Activated T-cell treated with anti-CD3 and anti-CD28 coated beads, Interleukin-2, amount 50 U/mL, for 48 hours (primary cell): ENCODE data around the gene ABHD16A.
A peak's percentile ranks its signal among the peaks of the same experiment; 100 is the strongest.

Experiments used
- DNase-seq, 2 experiments: peaks; one replicate each; pipeline ENCODE4 v3.0.0-alpha.2; 2020

ABHD16A gene

DNA sequence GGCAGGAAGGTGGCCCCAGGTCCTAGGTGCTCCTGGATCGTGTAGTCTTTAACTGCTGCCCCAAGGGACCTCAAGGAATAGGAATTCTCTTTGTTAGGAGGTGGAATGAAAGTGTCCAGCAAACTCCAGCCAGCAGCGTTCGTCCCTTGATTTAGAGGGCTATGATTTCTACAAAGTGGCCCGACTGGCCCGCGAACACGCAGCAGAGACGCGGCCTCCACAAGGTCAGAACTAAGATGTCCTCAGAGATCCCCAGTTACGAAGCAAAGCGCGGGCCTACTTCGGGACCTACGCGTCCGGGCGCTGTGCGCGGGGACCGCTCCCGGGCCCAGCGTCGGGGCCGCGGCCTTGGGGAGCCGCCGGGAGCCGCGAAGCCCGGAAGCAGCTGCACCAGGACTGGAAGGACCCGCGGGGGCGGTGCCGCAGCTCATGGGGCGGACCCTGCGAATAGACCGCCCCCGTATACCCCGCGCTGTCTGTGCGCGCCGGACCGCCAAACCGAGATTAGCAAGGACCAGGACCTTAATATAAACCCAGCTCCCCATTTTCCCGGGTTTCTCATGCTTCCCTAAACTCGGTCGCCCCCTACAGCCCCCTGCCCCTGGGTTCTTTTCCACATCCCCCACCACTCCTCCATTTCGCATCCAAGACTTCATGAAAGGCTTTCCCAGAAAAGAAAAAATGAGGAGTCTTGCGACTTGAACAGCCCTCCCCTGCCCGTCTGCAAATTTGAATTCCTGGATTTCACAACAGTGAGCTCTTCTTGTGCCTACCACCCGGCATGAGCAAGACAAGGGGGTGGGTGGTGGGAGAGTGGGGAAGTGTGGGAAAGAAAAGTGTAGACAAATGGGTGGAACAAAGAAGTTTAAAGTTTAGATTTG, 42.5 kb downstream of the ABHD16A start, which contains the start of gene C6orf47:
C6orf47 (minus strand) TSS at position 398 of the 881 bp plus-strand sequence. CDS start 831 bp downstream, outside the sequence.
- peak; percentile 85 to 87 for DNase-seq

- peak; percentile 68 for DNase-seq
Measured at GRCh38 chr6:31659649-31660380, 43.3 kb downstream of the ABHD16A start.

GRCh38 chr6:31658983-31659648, 44.0 kb downstream of the ABHD16A start:
- DNase-seq: no peak

DNA sequence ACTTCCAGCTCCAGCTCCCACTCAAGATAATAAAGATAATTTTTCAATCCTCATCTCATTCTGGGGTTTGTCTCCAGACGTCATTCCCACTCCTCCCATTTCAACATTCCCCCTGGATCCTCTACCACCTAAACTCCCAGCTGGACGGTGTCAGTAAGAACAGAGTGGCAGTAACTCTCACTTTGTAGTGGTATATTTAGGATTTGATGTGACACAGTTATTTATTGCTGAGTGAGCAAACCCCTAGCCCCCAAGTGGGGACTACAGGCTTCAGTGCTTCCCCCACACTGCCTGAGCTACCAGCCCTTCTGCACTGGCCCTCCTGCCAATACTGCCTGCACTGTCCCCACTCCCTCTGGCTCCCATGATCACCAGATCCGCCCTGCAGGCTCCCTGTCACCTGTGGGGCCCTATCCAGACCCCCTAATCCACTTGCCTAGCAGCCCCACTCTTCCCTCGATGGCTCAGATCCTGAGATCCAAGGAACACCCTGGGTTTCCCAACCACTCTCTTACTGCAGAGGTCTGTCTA, 44.9 kb downstream of the ABHD16A start:
- DNase-seq: no peak

DNA sequence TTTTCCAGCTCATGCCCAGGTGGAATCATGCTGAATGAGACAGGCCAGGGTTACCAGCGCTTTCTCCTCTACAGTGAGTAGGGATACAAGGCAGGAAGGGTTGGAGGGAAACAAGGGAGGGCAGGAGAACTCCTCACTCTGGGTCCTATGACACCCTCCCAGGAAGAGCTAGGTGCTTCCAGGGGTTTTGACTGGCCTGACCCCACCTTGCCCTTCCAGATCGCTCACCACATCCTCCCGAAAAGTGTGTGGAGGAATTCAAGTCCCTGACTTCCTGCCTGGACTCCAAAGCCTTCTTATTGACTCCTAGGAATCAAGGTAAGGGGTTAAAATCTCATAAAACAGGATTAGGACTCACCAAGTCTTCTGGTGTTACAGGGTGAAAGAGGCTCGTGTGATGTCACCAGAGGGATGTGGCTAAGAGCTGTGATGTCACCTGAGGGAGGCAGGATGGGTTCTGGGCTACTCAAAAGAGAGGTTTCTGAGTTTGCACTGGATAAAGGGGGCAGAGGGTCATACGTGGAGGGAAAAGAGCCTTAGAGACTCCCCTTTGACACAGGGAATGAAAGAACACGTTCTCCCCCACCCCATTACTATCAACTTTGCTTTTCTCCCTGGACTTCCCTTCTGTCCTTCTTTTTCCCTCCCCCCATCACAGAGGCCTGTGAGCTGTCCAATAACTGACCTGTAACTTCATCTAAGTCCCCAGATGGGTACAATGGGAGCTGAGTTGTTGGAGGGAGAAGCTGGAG, 45.5 kb downstream of the ABHD16A start:
- no peak for DNase-seq

- no peak for DNase-seq
Measured at GRCh38 chr6:31655349-31656237, 47.5 kb downstream of the ABHD16A start, which contains the start of gene APOM. Gene APOM (plus strand): TSS chr6:31655894. CDS start chr6:31655967, 73 bp downstream.

- DNase-seq: no peak
Measured at GRCh38 chr6:31654574-31655348, 48.4 kb downstream of the ABHD16A start.

GRCh38 chr6:31652925-31653724, 50.0 kb downstream of the ABHD16A start:
- no peak for DNase-seq

DNA sequence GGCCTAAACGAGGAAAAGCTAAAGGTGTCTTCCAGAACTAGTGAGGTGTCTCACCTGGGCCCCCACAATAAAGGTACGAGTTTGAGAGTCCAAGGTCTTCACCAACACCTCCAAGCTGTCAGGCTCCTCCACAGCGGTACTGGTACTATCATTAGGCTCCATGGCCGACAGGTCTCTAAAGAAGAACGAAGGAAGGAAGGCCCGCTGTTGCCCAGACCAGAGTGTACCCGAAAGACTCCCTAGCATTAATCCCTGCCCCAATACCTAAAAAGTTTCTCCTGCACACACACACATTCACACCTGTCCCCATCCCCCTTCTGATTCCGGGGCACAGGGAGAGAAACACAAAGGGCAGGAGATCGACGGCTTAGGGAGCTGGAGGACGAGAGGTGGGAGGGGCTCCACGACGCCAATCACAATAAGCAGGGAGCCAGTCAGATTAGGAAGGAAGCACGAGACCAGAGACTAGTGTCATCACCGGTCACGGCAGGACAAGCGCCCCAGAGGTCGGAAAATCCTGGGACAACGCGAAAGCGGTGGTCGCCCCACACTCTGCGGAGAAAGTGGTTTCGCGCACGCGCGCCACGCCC, 51.4 kb downstream of the ABHD16A start:
- no peak for DNase-seq

- no peak for DNase-seq
Measured at GRCh38 chr6:31645325-31645724, 57.8 kb downstream of the ABHD16A start.

DNA sequence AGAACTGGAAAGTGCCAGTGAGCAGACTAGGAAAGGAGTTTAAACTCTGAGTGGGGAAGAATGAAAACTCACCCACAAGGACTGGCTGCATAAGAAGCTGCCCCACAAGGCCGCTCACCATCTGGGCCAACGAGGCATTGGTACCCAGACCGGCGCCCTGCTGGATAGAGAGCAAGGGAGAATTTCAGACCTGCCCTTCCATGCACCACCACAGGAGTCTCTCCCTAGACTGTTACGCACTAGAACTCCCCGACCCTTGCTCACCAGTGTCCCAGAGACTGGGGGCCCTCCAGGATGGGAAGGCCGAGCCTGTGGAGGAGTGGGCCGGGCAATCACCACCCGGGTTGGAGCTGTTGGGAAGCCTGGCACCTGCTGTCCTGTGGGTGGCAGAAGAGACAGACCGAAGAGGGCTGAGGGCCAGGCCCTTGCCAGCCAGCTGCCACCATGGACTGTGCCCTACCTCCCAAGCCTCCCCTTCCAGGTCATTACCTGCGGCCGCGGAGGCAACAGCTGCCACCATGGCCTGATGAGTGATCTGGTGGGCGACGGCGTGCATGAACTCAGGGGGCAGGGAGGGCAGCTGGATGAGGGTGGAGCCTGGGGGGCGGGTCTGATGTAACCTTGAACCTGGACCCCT, 59.2 kb downstream of the ABHD16A start:
- DNase-seq: no peak

DNA sequence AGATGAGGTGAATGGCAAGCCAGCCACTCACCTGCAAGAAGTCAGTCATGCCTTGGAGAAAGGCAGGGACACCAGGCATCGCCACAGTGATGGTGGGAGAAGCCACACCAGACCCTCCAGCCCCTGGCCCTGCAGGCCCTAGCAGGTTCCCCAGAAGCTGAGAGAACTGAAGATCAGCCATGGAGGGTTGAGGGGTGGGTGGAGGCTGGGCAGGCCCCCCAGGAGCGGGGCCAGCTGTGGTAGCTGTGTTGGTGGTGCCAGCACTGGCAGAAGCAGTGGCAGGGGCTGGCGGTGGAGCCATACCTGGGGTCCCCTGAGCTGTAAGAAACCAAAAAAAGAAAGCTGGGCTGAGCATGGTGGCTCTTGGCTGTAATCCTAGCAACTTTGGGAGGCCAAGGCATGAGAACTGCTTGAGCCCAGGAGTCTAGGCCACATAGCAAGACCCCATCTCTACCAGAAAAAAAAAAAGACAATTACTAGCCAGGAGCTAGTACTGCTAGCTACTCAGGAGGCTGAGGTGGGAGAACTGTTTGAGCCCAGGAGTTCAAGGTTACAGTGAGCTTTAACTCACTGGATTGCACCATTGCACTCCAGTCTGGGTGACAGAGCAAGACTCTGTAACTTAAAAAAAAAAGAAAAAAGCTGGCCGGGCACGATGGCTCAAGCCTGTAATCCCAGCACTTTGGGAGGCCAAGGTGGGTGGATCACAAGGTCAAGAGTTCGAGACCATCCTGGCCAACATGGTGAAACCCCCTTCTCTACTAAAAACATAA, 60.1 kb downstream of the ABHD16A start:
- DNase-seq: no peak

DNA sequence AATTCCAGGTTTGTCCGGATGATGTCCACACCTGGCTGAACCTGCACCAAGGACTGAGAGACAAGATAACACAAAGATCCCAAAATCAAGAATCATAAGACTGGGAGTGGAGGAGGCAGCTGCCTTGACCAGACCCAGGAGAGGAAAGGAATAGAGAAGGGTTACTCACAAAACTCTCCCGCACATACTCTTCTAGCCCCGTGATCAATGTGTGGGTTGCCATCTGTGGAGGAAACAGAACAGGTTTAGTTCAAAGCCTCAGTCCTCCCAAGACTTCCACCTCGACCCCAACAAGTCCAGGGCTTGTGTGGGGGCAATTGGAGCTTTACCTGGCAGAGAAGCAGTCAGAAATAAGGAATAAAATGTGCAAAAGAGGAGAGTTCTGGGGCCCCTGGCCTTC, 61.8 kb downstream of the ABHD16A start:
- DNase-seq: no peak

- DNase-seq: no peak
Measured at GRCh38 chr6:31640612-31641011, 62.5 kb downstream of the ABHD16A start.

DNA sequence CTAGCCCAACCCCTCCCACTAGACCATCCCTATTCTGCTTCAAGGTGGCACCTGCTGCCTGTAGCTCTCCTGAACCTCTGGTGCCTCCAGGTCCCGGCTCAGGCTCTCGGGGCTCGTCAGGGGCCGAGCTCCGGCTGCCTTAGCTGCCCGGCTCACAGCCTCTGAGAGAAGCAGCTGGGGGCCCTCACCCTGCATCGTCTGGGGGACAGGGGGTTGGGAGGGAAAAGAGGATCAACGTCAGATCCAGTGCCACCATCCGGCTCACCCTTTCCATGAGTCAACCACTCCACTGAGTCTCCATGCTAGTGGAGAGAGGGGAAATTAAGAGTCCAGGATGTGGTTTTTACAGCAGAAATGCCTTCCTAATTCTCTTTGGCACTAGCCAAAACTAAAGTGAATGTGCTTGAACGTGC, 63.7 kb downstream of the ABHD16A start:
- DNase-seq: peak in 1 of 2 experiments; percentile 51

DNA sequence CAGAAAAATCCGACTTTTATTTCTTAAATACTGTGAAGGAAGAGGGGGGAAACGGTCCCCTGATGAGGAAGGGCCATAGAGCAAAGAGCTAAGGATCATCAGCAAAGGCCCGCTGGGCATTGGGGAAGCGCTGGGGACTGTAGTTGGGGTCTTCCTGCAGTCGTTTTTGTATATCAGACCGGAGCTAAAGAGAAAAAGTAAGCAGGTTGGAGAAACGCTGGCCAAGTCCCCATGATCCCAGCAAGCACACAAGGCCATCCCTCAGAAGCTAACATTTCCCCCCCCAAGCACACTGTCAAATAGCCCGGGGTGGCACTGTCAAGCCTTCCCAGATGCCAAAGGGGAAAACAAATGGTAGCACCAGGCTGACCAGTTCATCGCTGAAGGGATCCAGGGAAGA, 64.1 kb downstream of the ABHD16A start:
- DNase-seq: no peak
